ENCODE measurements around the gene ARRB1.

DNA sequence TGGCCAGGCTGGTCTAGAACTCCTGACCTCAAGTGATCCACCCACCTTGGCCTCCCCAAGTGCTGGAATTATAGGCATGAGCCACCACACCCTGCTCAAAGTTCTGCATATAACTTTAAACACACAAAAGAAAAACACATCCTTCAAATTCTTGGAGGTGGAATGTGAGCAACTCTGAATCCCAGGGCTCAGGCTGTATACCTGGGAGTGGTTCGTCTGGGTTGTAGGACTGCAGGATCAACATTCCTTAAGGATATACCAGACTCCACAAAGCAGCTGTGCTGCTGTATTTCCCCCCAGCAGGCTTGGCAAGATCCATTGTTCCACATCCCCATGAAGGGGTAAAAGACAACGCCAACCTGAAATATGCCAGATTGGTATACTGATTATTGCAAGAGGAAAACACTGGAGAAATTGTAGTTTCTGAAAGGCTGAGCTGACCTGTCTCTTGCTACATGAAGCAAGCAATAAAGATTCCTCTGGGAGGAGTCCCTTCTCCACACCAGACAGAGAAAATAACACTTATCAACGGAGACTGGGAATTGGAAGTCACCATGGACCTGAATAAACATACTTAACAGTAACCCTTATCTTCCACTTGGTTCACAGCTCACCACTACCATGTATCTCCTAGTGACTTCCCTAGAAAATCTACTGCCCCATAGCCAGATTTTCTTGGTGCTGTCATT lies 35.6 kb upstream of the ARRB1 start:
- TF ChIP-seq, protein P1, sequence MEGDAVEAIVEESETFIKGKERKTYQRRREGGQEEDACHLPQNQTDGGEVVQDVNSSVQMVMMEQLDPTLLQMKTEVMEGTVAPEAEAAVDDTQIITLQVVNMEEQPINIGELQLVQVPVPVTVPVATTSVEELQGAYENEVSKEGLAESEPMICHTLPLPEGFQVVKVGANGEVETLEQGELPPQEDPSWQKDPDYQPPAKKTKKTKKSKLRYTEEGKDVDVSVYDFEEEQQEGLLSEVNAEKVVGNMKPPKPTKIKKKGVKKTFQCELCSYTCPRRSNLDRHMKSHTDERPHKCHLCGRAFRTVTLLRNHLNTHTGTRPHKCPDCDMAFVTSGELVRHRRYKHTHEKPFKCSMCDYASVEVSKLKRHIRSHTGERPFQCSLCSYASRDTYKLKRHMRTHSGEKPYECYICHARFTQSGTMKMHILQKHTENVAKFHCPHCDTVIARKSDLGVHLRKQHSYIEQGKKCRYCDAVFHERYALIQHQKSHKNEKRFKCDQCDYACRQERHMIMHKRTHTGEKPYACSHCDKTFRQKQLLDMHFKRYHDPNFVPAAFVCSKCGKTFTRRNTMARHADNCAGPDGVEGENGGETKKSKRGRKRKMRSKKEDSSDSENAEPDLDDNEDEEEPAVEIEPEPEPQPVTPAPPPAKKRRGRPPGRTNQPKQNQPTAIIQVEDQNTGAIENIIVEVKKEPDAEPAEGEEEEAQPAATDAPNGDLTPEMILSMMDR (IDR thresholded peaks at IDR 0.05 in 2 of 3, conservative IDR thresholded peaks at IDR 0.05 in 1 of 3; ENCODE audit: borderline replicate concordance in 1 of 3, insufficient read depth in 1 of 3, low read depth in 2 of 3, low read length in 2 of 3) = no peak
- TF ChIP-seq POLR2A (IDR thresholded peaks at IDR 0.05; ENCODE audit: borderline replicate concordance, extremely low read depth, insufficient read depth, insufficient read length) (no peak), SRF (IDR thresholded peaks at IDR 0.05; ENCODE audit: low read depth) (no peak), POLR2AphosphoS5 (IDR thresholded peaks at IDR 0.05; ENCODE audit: low read depth, low read length) (no peak)
